Measurements from ENCODE around the gene SART3. TPM values are rescaled to one million over a fixed set of nuclear protein-coding genes. Genes with fewer than 3 reads are reported as not detected.

The SART3 gene
- total RNA-seq, 4 donors from 2014 or later: 31.6 to 48.0 (median 40.1) TPM

- no peak for DNase-seq (ENCODE audit: extremely low spot score)
- peaks cover 28 to 52% (median 44%) of the 10 kb centered on the region in 4 donors for H3K36me3 ChIP-seq
- intact Hi-C loops (cut with DNase I): no loop called here
- H3K27me3 ChIP-seq: no peaks in the 10 kb centered on the region
- no peaks in the 10 kb centered on the region for H3K9me3 ChIP-seq
- no peak overlapping the region for H3K4me3 ChIP-seq
- peaks cover 13 to 35% (median 23%) of the 10 kb centered on the region in 4 donors for H3K4me1 ChIP-seq
- no peak overlapping the region for H3K27ac ChIP-seq (replicated peaks in 1 of 4)
- 82% methylated on average over 22 of the region's 23 CpGs for WGBS
- TF ChIP-seq EP300 (IDR thresholded peaks at IDR 0.05) (no peak), CTCF (IDR thresholded peaks at IDR 0.05) (no peak), POLR2A (IDR thresholded peaks at IDR 0.05; ENCODE audit: low read depth) (no peak), POLR2AphosphoS5 (IDR thresholded peaks at IDR 0.05) (no peak)
Observed at GRCh38 chr12:108516511-108517275, 44.3 kb downstream of the SART3 start.

GRCh38 chr12:108515916-108516315 is 45.1 kb downstream of the SART3 start:
- DNase-seq (ENCODE audit: extremely low spot score): no peak
- TF ChIP-seq POLR2AphosphoS5 (IDR thresholded peaks at IDR 0.05) (no peak), POLR2A (IDR thresholded peaks at IDR 0.05; ENCODE audit: low read depth) (no peak), CTCF (IDR thresholded peaks at IDR 0.05) (no peak), EP300 (IDR thresholded peaks at IDR 0.05) (no peak)
- 38% methylated on average over 3 of the region's 5 CpGs for WGBS
- Histone ChIP-seq H3K27me3 (no peaks in the 10 kb centered on the region), H3K4me1 (peaks cover 13 to 37% (median 26%) of the 10 kb centered on the region in 4 donors), H3K9me3 (no peaks in the 10 kb centered on the region), H3K4me3 (peak overlapping the region; percentile 74 to 94 (median 86)), H3K36me3 (peaks cover 21 to 44% (median 36%) of the 10 kb centered on the region in 4 donors), H3K27ac (replicated peaks in 1 of 4) (peak overlapping the region; percentile 74 to 84 (median 78))
- intact Hi-C loops (cut with DNase I): no loop called here

- WGBS: under 1% methylated on average over 35 of the region's 67 CpGs
- TF ChIP-seq EP300 (IDR thresholded peaks at IDR 0.05) (no peak), CTCF (IDR thresholded peaks at IDR 0.05) (no peak), POLR2AphosphoS5 (IDR thresholded peaks at IDR 0.05) (peak; percentile 76 to 94), POLR2A (IDR thresholded peaks at IDR 0.05; ENCODE audit: low read depth) (no peak)
- DNase-seq (ENCODE audit: extremely low spot score): peak; percentile 100
- Histone ChIP-seq H3K27me3 (no peaks in the 10 kb centered on the region), H3K4me3 (peak within 1 kb of the TSS; percentile 74 to 94 (median 86)), H3K27ac (replicated peaks in 1 of 4) (peak within 1 kb of the TSS; percentile 74 to 84 (median 78)), H3K4me1 (peaks cover 13 to 37% (median 26%) of the 10 kb centered on the region in 4 donors), H3K36me3 (peaks cover 15 to 37% (median 30%) of the 10 kb centered on the region in 4 donors), H3K9me3 (no peaks in the 10 kb centered on the region)
- intact Hi-C loops (cut with DNase I): loop anchor here (5.0 kb wide), 2 partner anchors 323 to 523 kb away; no protein-coding TSS in a partner anchor
Observed at GRCh38 chr12:108514973-108515814, 45.8 kb downstream of the SART3 start, which contains the start of gene FICD. FICD (plus strand) TSS chr12:108515277; CDS start chr12:108516973, 1,696 bp downstream.

- 27% methylated on average over 19 of the region's 19 CpGs for WGBS
- TF ChIP-seq POLR2A (IDR thresholded peaks at IDR 0.05; ENCODE audit: low read depth): no peak
- TF ChIP-seq EP300 (IDR thresholded peaks at IDR 0.05): no peak
- no peak for TF ChIP-seq POLR2AphosphoS5 (IDR thresholded peaks at IDR 0.05)
- no peak for TF ChIP-seq CTCF (IDR thresholded peaks at IDR 0.05)
- H3K4me3 ChIP-seq: peak overlapping the region; percentile 74 to 94 (median 86)
- peak overlapping the region in 2 of 4 donors; percentile 52 to 84 for H3K27ac ChIP-seq (replicated peaks in 1 of 4)
- H3K36me3 ChIP-seq: peaks cover 8 to 30% (median 23%) of the 10 kb centered on the region in 4 donors
- no peak for DNase-seq (ENCODE audit: extremely low spot score)
- H3K9me3 ChIP-seq: no peaks in the 10 kb centered on the region
- peaks cover 13 to 37% (median 26%) of the 10 kb centered on the region in 4 donors for H3K4me1 ChIP-seq
- intact Hi-C loops (cut with DNase I): loop anchor here (5.0 kb wide), 2 partner anchors 322 to 522 kb away; no protein-coding TSS in a partner anchor
- H3K27me3 ChIP-seq: no peaks in the 10 kb centered on the region
Observed at GRCh38 chr12:108514468-108514972, 46.5 kb downstream of the SART3 start.
